Measurements from ENCODE around the gene ZSWIM1. TPM values are rescaled to one million over a fixed set of nuclear protein-coding genes. Genes with fewer than 3 reads are reported as not detected.
A peak's percentile ranks its signal among the peaks of the same experiment; 100 is the strongest.

ZSWIM1 gene
- polyA plus RNA-seq, 6 donors from 2014 or later, result 3.0 to 11.6 (median 4.7) TPM; not detected in 1

DNA sequence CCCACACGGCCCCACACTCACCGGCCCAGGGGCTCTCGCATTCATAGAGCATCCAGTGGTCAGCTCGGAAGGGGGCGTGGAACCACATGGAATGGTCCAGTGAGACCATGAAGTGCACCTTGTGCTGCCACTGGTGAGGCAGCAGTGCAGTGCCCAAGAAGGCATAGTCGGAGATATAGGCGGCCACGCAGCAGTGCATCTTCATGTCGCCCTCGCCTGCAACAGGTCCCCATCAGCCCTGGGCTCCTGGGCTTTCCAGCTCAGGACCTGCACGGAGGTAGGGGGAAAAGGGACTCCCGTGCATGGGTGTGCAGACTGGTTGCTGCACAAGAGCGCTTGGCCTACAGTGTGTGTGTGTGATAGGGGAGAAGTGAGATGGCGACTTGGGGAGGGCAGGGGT is 37.5 kb upstream of the ZSWIM1 start:
- Mint-ChIP-seq H3K9me3 (no peaks in the 10 kb centered on the region), H3K36me3 (peaks cover 5 to 18% of the 10 kb centered on the region in 2 donors), H3K4me3 (no peak overlapping the region), H3K27ac (peak overlapping the region in 3 of 6 donors; percentile 28 to 65 (median 60)), H3K4me1 (peaks cover 16 to 20% (median 17%) of the 10 kb centered on the region in 3 donors), H3K27me3 (no peaks in the 10 kb centered on the region)
- ATAC-seq (ENCODE audit: low read depth in 2 of 2) (no peak), DNase-seq (no peak)

DNA sequence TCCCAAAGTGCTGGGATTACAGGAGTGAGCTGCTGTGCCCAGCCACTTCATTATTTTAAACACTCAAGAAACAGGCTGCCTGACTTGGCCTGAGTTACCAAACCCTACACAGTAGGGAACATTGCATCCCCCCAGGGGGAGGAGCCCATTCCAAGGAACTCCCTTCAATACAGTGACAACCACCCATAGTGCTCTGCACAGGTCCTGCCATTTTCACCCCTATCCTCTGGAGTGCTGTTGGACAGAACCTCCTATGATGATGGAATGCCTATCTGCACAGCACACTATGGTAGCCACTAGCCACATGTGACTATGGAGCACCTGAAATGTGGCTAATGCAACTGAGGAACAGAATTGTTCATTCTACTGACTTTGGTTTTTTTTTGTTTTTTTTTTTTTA is 35.6 kb upstream of the ZSWIM1 start:
- Mint-ChIP-seq H3K36me3 (peaks cover 5 to 24% of the 10 kb centered on the region in 2 donors), H3K4me3 (no peak overlapping the region), H3K9me3 (no peaks in the 10 kb centered on the region), H3K4me1 (peaks cover 16 to 23% (median 20%) of the 10 kb centered on the region in 3 donors), H3K27me3 (no peaks in the 10 kb centered on the region), H3K27ac (no peak overlapping the region)
- DNase-seq, result no peak
- no peak for ATAC-seq (ENCODE audit: low read depth in 2 of 2)

DNA sequence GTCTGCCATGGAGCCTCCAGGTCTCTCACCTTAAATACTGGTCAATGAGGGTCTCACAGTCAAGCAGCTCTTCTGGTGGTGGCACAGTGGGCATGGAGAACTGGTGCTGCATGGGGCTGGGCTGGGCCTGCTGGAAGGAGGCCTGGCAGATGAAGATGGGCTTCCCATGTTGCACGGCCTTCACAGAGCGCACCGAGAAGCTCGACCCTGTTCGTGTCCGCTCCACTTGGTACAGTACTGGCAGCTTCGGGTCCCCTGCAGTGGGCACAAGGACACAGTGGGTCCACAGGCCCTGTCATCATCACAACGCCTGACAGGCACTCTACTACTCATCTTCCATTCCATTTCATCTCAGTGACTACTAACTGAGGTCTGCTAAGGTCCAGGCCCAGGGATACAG is 32.6 kb upstream of the ZSWIM1 start:
- Mint-ChIP-seq H3K27ac (peak overlapping the region in 1 of 6 donors; percentile 38), H3K9me3 (no peaks in the 10 kb centered on the region), H3K4me1 (peaks cover 2 to 7% (median 5%) of the 10 kb centered on the region in 3 donors), H3K36me3 (peaks cover 5 to 20% of the 10 kb centered on the region in 2 donors), H3K4me3 (no peak overlapping the region), H3K27me3 (no peaks in the 10 kb centered on the region)
- no peak for DNase-seq
- no peak for ATAC-seq (ENCODE audit: low read depth in 2 of 2)

DNA sequence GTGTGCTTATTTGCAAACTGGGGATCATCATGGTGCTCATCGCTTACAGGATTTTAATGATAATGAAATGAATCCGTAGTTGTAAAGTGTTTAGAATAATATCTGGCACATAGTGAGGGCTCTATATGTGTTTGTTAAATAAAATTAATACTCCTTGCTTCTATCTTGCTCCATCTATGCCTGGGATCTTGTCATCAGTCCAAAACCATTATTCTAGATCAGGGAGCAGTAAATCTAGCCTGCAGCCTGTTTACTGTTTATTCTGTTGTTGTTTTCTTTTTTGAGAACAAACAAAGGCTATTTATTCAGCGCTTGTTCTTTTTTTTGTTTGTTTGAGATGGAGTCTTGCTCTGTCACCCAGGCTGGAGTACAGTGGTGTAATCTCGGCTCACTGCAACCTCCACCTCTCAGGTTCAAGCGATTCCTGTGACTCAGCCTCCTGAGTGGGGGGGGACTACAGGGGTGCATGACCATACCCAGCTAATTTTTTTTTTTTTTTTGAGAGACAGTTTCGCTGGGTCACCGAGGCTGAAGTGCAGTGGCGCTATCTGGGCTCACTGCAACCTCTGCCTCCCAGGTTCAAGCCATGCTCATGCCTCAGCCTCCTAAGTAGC is 32.0 kb upstream of the ZSWIM1 start:
- no peak for DNase-seq
- no peak overlapping the region for H3K4me3 Mint-ChIP-seq
- H3K27ac Mint-ChIP-seq, result peak overlapping the region in 1 of 6 donors; percentile 17
- H3K9me3 Mint-ChIP-seq, result no peaks in the 10 kb centered on the region
- no peak for ATAC-seq (ENCODE audit: low read depth in 2 of 2)
- peaks cover 5 to 13% of the 10 kb centered on the region in 2 donors for H3K36me3 Mint-ChIP-seq
- H3K27me3 Mint-ChIP-seq, result no peaks in the 10 kb centered on the region
- peaks cover 4 to 7% (median 5%) of the 10 kb centered on the region in 3 donors for H3K4me1 Mint-ChIP-seq

DNA sequence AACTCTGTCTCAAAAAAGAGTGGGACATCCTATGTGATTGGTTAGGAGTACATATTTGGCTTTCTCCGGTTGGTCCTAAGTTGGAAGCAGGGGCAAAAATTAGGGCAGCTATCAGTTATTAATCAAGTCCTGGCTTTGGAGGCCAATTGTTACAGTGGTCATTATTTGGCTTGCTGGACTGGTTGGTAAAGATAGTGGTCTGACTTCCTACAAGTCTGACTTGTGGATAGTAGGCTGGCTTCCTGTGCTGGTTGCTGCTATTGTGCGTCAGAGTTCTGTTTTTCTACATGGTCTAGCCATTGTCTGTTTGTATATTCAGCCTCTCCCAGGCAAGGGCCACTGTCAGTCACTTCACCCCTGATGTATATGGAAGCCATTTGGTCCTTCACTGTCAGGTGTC is 30.8 kb upstream of the ZSWIM1 start:
- DNase-seq, result no peak
- H3K4me1 Mint-ChIP-seq, result peaks cover 4 to 15% (median 14%) of the 10 kb centered on the region in 3 donors
- no peak for ATAC-seq (ENCODE audit: low read depth in 2 of 2)
- peak overlapping the region in 1 of 8 donors; percentile 20 for H3K4me3 Mint-ChIP-seq
- H3K36me3 Mint-ChIP-seq, result peaks cover 0 to 8% of the 10 kb centered on the region in 2 donors
- no peaks in the 10 kb centered on the region for H3K27me3 Mint-ChIP-seq
- H3K27ac Mint-ChIP-seq, result no peak overlapping the region
- no peaks in the 10 kb centered on the region for H3K9me3 Mint-ChIP-seq

DNA sequence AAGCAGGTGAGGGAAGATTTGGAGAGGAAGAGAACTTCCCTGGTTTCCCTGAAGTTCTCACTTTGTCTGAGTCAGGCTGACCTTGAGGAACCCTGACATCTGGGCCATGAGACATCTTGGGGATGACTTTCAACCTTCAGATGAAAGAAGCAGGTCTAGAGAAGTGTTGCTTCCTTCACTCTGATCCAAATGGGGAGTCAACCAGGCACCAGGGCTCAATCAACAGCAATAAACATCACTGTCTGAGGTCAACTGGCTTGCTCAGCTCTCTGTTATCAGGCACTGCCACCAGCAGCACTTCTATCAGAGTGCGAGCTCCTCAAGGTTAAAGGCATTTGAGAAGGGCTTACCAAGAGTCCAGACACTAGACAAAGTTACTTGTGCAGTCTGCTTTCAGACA is 30.1 kb upstream of the ZSWIM1 start:
- Mint-ChIP-seq H3K27me3 (no peaks in the 10 kb centered on the region), H3K9me3 (no peaks in the 10 kb centered on the region), H3K27ac (no peak overlapping the region), H3K4me1 (peaks cover 4 to 17% (median 15%) of the 10 kb centered on the region in 3 donors), H3K36me3 (peaks cover 0 to 8% of the 10 kb centered on the region in 2 donors), H3K4me3 (no peak overlapping the region)
- DNase-seq (no peak), ATAC-seq (ENCODE audit: low read depth in 2 of 2) (no peak)

DNA sequence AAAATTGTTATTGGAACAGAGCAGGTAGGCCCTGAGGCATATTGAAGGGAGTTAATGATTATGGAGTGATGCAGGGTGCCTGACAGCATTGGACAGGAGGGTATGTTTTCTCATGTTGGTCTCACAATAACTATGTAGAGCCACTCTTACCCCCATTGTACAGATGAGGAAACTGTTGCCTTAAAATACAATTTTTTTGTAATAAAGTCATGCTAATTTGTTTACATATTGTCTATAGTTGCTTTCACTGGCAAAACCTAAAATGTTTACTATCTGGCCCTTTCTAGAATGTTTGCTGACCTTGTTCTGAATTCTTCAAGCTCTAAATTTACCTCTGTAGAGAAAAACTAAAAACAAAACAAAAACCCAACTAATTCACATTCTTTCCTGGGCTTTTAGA is 29.5 kb upstream of the ZSWIM1 start:
- Mint-ChIP-seq H3K27ac (no peak overlapping the region), H3K4me3 (no peak overlapping the region), H3K36me3 (peaks cover 0 to 8% of the 10 kb centered on the region in 2 donors)

DNA sequence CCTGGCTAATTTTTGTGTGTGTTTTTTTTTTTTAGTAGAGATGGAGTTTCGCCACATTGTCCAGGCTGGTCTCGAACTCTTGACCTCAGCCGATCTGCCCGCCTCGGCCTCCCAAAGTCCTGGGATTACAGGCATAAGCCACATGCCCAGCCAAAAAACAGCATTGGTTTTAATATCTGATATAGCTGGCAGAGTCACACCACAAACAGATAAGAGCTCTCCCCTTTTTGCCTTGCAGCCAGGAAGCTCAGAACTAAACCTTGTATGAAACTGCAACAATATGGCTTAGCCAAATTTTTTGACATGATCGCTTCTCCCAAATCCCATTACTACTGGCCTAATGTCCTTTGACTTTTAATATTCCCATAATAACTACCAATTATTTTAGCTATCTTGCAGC is 28.7 kb upstream of the ZSWIM1 start:
- Mint-ChIP-seq H3K4me3 (peak overlapping the region in 1 of 8 donors; percentile 25), H3K9me3 (no peaks in the 10 kb centered on the region), H3K27ac (no peak overlapping the region), H3K27me3 (no peaks in the 10 kb centered on the region), H3K36me3 (peaks cover 0 to 8% of the 10 kb centered on the region in 2 donors), H3K4me1 (peaks cover 9 to 30% (median 26%) of the 10 kb centered on the region in 3 donors)
- ATAC-seq (ENCODE audit: low read depth in 2 of 2) (no peak), DNase-seq (no peak)

More for the DNA sequence above, 29.5 kb upstream of the ZSWIM1 start:
- DNase-seq (no peak), ATAC-seq (ENCODE audit: low read depth in 2 of 2) (no peak)
- H3K9me3 Mint-ChIP-seq, result no peaks in the 10 kb centered on the region
- H3K27me3 Mint-ChIP-seq, result no peaks in the 10 kb centered on the region
- H3K4me1 Mint-ChIP-seq, result peaks cover 5 to 23% (median 21%) of the 10 kb centered on the region in 3 donors

DNA sequence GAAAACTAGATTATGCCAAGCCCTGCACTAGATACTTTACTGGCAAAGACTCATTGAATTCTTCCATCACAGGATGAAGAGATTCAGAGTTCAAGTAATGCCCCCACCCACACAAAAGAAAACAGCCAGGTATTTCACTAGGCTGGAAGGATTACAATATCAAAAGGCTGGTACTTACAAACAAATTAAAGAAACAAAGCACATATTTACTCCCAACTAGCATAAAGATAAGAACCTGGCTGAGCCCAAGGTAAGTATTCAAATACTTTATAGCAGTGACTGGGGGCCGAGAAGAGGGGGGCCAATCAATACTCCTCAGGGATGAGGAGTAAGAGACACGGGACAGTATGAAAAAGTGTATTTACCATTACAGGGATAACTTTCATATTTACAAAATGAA is 27.5 kb upstream of the ZSWIM1 start:
- Mint-ChIP-seq H3K36me3 (peaks cover 0 to 6% of the 10 kb centered on the region in 2 donors), H3K9me3 (no peaks in the 10 kb centered on the region), H3K27ac (no peak overlapping the region), H3K4me3 (peak overlapping the region in 1 of 8 donors; percentile 68), H3K27me3 (no peaks in the 10 kb centered on the region), H3K4me1 (peaks cover 19 to 38% (median 29%) of the 10 kb centered on the region in 3 donors)
- ATAC-seq (ENCODE audit: low read depth in 2 of 2) (no peak), DNase-seq (no peak)

DNA sequence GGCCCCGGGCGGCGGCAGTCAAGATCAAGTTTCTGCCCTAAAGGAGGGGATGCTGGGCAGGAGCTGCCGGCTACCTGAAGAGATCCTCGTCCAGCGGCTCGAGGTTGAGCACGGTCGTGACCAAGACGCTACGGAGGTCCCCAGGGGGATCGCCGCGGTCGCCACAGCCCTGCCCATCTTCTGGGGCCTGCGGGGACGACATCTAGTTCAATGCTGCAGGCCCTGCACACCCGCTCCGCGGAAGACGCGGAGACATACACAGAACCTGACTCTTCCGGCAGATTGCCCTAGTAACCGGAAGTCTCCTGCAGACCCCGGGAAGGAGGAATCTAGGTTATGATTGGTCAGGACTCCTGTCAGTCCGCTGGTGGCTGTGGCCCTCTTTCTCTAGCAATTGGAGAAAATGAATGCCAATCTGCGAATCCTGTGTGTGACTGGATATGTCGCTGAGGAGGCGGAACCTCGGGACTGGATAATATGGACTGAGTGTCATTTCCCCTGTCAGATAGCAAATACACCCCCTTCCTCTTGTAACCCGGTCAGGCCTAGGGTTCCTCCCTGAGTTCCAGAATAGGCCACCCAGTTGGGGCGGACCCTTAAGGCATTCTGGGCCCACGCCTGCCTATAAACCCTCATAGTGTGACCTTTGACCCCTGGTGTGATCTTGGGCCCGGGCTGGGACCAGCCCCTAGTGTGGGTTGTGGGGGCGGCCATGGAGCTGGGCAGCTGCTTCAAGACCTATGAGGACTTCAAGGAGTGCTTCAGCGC is 23.7 kb upstream of the ZSWIM1 start, which contains the start of the genes ACOT8 and ZSWIM3:
Gene ACOT8, minus strand, starts transcription at position 279 of the 768 bp plus-strand sequence. Its CDS starts 77 bp downstream, at position 202.
Gene ZSWIM3, plus strand, starts transcription at position 501 of the 768 bp plus-strand sequence. Its CDS starts 212 bp downstream, at position 713.
- no peaks in the 10 kb centered on the region for H3K27me3 Mint-ChIP-seq
- DNase-seq (peak; percentile 98), ATAC-seq (ENCODE audit: low read depth in 2 of 2) (peak; percentile 97)
- peaks cover 28 to 47% (median 46%) of the 10 kb centered on the region in 3 donors for H3K4me1 Mint-ChIP-seq
- no peaks in the 10 kb centered on the region for H3K9me3 Mint-ChIP-seq
- H3K27ac Mint-ChIP-seq, result peak within 1 kb of the TSS; percentile 91 to 97 (median 93)
- H3K36me3 Mint-ChIP-seq, result peaks cover 6 to 11% of the 10 kb centered on the region in 2 donors
- peak within 1 kb of the TSS; percentile 91 to 99 (median 95) for H3K4me3 Mint-ChIP-seq

DNA sequence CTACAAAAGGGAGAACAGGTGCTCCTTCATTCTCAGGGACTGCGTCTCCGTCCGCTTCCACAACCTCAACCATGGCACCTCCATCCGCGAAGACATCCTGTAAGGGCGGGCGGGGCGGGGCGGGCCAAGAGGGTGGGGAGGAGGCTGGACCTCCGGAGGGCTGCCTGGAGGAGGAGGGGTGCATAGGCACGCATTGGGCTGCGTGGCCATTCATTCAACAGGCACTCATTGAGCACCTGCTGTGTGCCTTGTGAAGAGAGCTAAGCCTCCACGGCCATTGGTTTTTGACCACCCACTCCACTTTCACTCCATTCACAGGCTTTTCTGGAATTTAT is 23.2 kb upstream of the ZSWIM1 start:
- Mint-ChIP-seq H3K36me3 (peaks cover 6 to 11% of the 10 kb centered on the region in 2 donors), H3K4me3 (peak overlapping the region; percentile 91 to 99 (median 95)), H3K27ac (peak overlapping the region; percentile 91 to 97 (median 93)), H3K9me3 (no peaks in the 10 kb centered on the region), H3K4me1 (peaks cover 28 to 47% (median 46%) of the 10 kb centered on the region in 3 donors), H3K27me3 (no peaks in the 10 kb centered on the region)
- DNase-seq (no peak), ATAC-seq (ENCODE audit: low read depth in 2 of 2) (peak; percentile 2 to 4)

DNA sequence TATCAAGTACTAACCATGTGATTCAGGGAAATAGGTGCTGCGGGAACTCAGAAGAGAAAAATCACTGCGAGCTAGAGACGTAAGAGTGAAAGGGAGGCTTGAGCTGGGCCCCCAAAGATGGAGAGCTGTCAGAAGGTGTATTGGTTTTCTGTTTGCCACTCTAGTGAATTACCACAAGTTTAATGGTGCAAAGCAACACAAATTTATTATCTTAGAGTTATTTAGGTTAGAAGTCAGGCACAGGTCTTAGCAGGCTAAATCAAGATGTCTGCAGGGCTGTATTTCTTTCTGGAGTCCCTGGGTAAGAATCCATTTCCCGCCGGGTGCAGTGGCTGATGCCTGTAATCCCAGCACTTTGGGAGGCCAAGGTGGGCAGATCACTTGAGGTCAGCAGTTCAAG is 21.1 kb upstream of the ZSWIM1 start:
- DNase-seq (no peak), ATAC-seq (ENCODE audit: low read depth in 2 of 2) (no peak)
- Mint-ChIP-seq H3K27ac (no peak overlapping the region), H3K4me1 (peaks cover 31 to 42% (median 40%) of the 10 kb centered on the region in 3 donors), H3K27me3 (no peaks in the 10 kb centered on the region), H3K9me3 (no peaks in the 10 kb centered on the region), H3K36me3 (peaks cover 6 to 11% of the 10 kb centered on the region in 2 donors), H3K4me3 (peak overlapping the region in 1 of 8 donors; percentile 69)

DNA sequence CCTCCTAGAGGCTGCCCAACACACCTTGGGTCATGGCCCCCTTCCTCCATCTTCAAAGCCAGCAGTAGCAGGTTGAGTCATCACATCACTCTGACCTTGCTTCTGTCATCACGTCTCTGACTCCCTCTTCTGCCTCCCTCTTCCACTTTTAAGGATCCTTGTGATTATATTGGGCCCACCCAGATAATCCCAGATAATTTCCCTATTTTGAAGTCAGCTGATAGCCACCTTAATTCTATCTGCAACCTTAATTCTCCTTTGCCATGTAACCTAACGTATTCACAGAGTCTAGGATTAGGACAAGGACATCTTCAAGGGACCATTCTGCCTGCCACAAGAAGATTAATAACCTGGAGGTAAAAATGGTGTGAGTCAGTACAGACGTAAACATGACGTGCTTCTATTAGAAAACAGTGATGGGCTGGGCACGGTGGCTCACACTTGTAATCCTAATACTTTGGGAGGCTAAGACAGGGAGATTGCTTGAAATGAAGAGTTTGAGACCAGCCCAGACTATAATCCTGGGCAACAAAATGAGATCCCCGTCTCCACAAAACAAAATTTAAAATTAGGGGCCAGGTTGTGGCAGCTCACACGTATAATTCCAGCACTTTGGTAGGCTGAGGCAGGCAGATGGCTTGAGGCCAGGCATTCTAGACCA is 20.3 kb upstream of the ZSWIM1 start:
- peak overlapping the region in 1 of 8 donors; percentile 69 for H3K4me3 Mint-ChIP-seq
- no peaks in the 10 kb centered on the region for H3K27me3 Mint-ChIP-seq
- H3K4me1 Mint-ChIP-seq, result peaks cover 31 to 39% (median 37%) of the 10 kb centered on the region in 3 donors
- ATAC-seq (ENCODE audit: low read depth in 2 of 2) (no peak), DNase-seq (no peak)
- peak overlapping the region in 2 of 6 donors; percentile 75 to 84 for H3K27ac Mint-ChIP-seq
- peaks cover 6 to 11% of the 10 kb centered on the region in 2 donors for H3K36me3 Mint-ChIP-seq
- no peaks in the 10 kb centered on the region for H3K9me3 Mint-ChIP-seq
